ENCODE results near the gene TMEM183A.
A peak's percentile ranks its signal among the peaks of the same experiment; 100 is the strongest.

Gene TMEM183A

DNA sequence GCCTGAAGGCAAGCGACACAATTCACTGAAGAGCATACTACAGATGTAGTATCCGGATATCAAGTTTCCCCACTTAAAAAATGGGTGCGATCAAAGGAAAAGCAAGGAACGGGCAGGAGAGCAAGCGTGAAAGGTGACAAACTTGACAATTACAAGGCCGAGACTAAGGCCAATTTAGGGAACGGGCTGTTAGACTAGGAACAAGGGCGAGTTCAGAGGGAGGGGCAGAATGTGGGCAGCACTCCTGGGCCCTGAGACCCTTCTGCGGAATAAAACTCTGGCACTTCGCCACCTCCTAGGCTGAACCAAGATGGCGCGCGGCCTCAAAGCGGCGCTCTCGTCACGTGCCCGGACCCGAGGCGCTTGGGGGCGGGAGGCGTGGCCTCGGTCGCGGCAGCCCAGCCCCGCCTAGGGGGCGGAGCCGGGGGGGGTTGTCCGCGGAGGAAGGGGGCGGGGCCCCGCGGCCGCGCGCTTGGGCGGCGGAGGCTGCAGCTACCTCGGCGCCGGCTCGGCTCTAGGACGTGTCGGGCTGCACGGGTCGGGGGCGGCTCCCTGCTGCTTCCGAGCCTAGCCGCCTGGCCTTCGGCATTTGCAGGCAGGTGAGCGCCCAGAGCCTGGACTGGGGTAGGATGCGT lies 19.0 kb downstream of the TMEM183A start, which contains the start of gene PPFIA4:
Gene PPFIA4 (plus strand): TSS at position 461 of the 635 bp plus-strand sequence. CDS start 12,518 bp downstream, outside the sequence.
- Histone ChIP-seq H3K9me3 (ENCODE audit: control insufficient read depth, low read length) (no peaks in the 10 kb centered on the region), H3K9ac (ENCODE audit: low read length) (peak within 1 kb of the TSS; percentile 49), H3K4me1 (ENCODE audit: control insufficient read depth, insufficient read depth, low read length) (peaks cover 18% of the 10 kb centered on the region), H3K27me3 (ENCODE audit: control insufficient read depth, insufficient read depth, low read length) (peaks cover 21% of the 10 kb centered on the region), H3K36me3 (ENCODE audit: control insufficient read depth, insufficient read depth, low read length) (no peaks in the 10 kb centered on the region), H3K4me3 (ENCODE audit: low read length) (peak within 1 kb of the TSS; percentile 53)

- H3K4me1 ChIP-seq (ENCODE audit: control insufficient read depth, insufficient read depth, low read length), result peaks cover 18% of the 10 kb centered on the region
- H3K9me3 ChIP-seq (ENCODE audit: control insufficient read depth, low read length), result no peaks in the 10 kb centered on the region
- H3K27me3 ChIP-seq (ENCODE audit: control insufficient read depth, insufficient read depth, low read length), result peaks cover 21% of the 10 kb centered on the region
- H3K4me3 ChIP-seq (ENCODE audit: low read length), result peak overlapping the region; percentile 53
- H3K36me3 ChIP-seq (ENCODE audit: control insufficient read depth, insufficient read depth, low read length), result no peaks in the 10 kb centered on the region
- peak overlapping the region; percentile 49 for H3K9ac ChIP-seq (ENCODE audit: low read length)
These were observed 19.8 kb downstream of the TMEM183A start for GRCh38 chr1:203026666-203027663.

- Histone ChIP-seq H3K9ac (ENCODE audit: low read length) (no peak overlapping the region), H3K9me3 (ENCODE audit: control insufficient read depth, low read length) (no peaks in the 10 kb centered on the region), H3K4me1 (ENCODE audit: control insufficient read depth, insufficient read depth, low read length) (peaks cover 18% of the 10 kb centered on the region), H3K36me3 (ENCODE audit: control insufficient read depth, insufficient read depth, low read length) (no peaks in the 10 kb centered on the region), H3K27me3 (ENCODE audit: control insufficient read depth, insufficient read depth, low read length) (peaks cover 21% of the 10 kb centered on the region), H3K4me3 (ENCODE audit: low read length) (no peak overlapping the region)
These were observed 21.1 kb downstream of the TMEM183A start for GRCh38 chr1:203028067-203028783.

DNA sequence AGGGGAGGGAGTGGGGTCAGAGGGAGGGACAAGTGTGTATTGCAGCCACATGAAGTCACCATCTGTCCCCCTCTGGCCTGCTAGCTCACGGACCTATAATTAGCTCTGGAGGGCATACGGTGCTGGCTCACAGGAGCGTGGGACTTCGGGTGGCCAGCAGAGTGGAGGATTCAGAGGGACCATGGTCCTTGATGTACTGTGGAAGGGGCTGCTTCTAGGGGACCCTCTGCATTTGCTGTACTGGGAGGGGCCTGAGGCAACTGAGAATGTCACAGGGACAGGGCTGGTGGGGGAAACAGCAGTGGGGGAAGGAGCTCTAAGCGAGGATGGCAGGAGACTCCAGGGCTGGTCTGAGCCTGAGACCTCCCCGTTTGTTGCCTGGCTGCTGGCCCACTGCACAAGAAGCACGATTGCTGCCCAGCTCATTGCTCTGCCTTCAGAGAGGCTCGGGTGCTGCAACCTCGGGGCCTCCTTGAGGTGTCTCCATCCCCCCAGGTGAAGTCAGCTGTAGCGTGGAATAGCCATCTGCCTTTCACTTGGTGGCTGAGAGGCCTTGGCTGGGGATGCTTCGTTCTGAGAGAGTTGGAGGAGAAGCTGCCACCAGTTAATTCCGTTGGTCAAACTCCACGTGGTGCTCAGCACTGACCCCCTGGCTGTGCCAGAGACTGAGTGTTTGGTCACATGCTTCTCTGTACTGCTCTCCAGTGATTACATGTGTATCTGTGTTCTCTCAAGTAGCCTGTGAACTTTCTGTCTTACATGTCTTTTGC lies 21.8 kb downstream of the TMEM183A start:
- H3K9me3 ChIP-seq (ENCODE audit: control insufficient read depth, low read length), result no peaks in the 10 kb centered on the region
- no peak overlapping the region for H3K4me3 ChIP-seq (ENCODE audit: low read length)
- peaks cover 18% of the 10 kb centered on the region for H3K4me1 ChIP-seq (ENCODE audit: control insufficient read depth, insufficient read depth, low read length)
- H3K9ac ChIP-seq (ENCODE audit: low read length), result no peak overlapping the region
- no peaks in the 10 kb centered on the region for H3K36me3 ChIP-seq (ENCODE audit: control insufficient read depth, insufficient read depth, low read length)
- H3K27me3 ChIP-seq (ENCODE audit: control insufficient read depth, insufficient read depth, low read length), result peaks cover 21% of the 10 kb centered on the region

DNA sequence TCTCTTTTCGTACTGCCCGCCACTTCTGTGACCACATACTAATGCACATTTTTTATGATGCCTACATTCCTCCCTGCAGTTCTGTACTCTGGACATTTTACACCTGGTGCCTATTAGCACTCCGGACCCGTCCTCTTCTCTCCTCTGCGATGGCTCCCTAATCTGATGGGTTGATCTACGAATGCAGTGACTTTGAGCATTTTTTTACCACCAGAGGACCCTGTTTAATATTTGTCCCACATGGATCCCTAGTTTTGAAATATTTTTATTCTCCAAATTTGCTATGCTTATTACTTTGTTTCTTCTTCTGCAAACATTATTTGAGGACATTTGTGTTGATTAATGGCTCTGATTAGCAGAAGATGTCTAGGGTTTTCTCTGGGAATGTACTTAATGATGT lies 24.3 kb downstream of the TMEM183A start:
- Histone ChIP-seq H3K4me1 (ENCODE audit: control insufficient read depth, insufficient read depth, low read length) (peaks cover 11% of the 10 kb centered on the region), H3K27me3 (ENCODE audit: control insufficient read depth, insufficient read depth, low read length) (peaks cover 21% of the 10 kb centered on the region), H3K36me3 (ENCODE audit: control insufficient read depth, insufficient read depth, low read length) (no peaks in the 10 kb centered on the region), H3K9ac (ENCODE audit: low read length) (no peak overlapping the region), H3K9me3 (ENCODE audit: control insufficient read depth, low read length) (no peaks in the 10 kb centered on the region), H3K4me3 (ENCODE audit: low read length) (no peak overlapping the region)

- Histone ChIP-seq H3K9ac (ENCODE audit: low read length) (no peak overlapping the region), H3K36me3 (ENCODE audit: control insufficient read depth, insufficient read depth, low read length) (no peaks in the 10 kb centered on the region), H3K27me3 (ENCODE audit: control insufficient read depth, insufficient read depth, low read length) (peaks cover 3% of the 10 kb centered on the region), H3K9me3 (ENCODE audit: control insufficient read depth, low read length) (no peaks in the 10 kb centered on the region), H3K4me3 (ENCODE audit: low read length) (no peak overlapping the region), H3K4me1 (ENCODE audit: control insufficient read depth, insufficient read depth, low read length) (no peaks in the 10 kb centered on the region)
These were observed 26.1 kb downstream of the TMEM183A start for GRCh38 chr1:203033287-203033686.

DNA sequence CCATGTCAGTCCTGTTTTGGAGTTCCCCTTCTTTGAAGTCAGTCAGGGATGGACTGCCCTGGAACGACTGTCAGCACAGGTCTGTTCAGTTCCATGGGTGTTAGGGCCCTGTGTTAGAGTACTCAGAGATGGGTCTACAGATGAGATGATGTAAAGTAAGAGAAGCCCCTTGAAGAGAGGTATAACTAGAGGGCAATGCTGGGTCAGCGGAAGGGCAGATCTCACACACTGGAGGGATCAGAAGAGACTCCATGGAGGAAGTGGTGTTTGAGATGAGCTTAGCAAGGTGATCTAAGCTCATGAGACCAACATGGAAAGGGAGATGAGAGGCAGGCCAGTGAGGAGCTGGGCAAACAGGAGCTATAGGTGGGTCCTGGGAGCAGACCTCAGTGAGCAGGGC lies 26.7 kb downstream of the TMEM183A start:
- H3K27me3 ChIP-seq (ENCODE audit: control insufficient read depth, insufficient read depth, low read length), result peaks cover 6% of the 10 kb centered on the region
- H3K36me3 ChIP-seq (ENCODE audit: control insufficient read depth, insufficient read depth, low read length), result no peaks in the 10 kb centered on the region
- no peaks in the 10 kb centered on the region for H3K4me1 ChIP-seq (ENCODE audit: control insufficient read depth, insufficient read depth, low read length)
- no peaks in the 10 kb centered on the region for H3K9me3 ChIP-seq (ENCODE audit: control insufficient read depth, low read length)
- H3K4me3 ChIP-seq (ENCODE audit: low read length), result no peak overlapping the region
- H3K9ac ChIP-seq (ENCODE audit: low read length), result no peak overlapping the region

DNA sequence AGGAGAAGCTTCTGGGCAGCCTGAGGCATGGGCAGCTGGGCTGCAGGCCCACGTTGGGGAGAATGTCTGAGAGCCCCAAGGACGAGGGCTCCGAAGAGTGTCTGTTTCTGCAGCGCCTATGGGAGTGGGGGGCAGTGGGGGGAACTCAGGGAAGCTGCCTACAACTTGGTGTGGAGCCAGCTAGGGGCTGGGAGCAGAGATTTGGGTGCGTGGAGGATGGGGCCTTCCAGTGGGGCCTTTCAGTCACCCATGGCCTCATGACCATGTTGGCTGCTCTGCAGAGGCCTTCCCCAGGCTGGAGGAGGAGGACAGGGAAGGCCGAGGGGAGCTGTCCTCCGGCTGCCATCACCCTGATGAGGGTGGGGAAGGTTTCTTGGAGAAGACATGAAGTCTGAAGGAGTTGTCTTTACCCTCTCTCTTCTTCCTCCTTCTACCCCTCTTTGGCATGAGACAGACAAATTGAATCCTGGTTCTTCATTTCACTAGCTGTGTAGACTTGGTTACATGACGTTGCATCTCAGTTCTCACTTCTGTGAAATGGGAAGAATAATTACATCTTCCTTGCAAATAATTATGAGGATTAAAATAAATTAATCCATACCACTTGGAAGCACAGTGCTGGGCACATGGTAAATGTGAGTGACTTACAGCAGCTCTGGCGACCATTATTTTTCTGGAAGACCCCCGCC lies 27.4 kb downstream of the TMEM183A start:
- Histone ChIP-seq H3K9me3 (ENCODE audit: control insufficient read depth, low read length) (no peaks in the 10 kb centered on the region), H3K36me3 (ENCODE audit: control insufficient read depth, insufficient read depth, low read length) (no peaks in the 10 kb centered on the region), H3K9ac (ENCODE audit: low read length) (no peak overlapping the region), H3K4me3 (ENCODE audit: low read length) (no peak overlapping the region), H3K4me1 (ENCODE audit: control insufficient read depth, insufficient read depth, low read length) (no peaks in the 10 kb centered on the region), H3K27me3 (ENCODE audit: control insufficient read depth, insufficient read depth, low read length) (peaks cover 8% of the 10 kb centered on the region)

GRCh38 chr1:203035111-203036000 lies 28.2 kb downstream of the TMEM183A start:
- no peaks in the 10 kb centered on the region for H3K36me3 ChIP-seq (ENCODE audit: control insufficient read depth, insufficient read depth, low read length)
- no peaks in the 10 kb centered on the region for H3K9me3 ChIP-seq (ENCODE audit: control insufficient read depth, low read length)
- no peaks in the 10 kb centered on the region for H3K4me1 ChIP-seq (ENCODE audit: control insufficient read depth, insufficient read depth, low read length)
- no peak overlapping the region for H3K4me3 ChIP-seq (ENCODE audit: low read length)
- H3K9ac ChIP-seq (ENCODE audit: low read length), result no peak overlapping the region
- peaks cover 8% of the 10 kb centered on the region for H3K27me3 ChIP-seq (ENCODE audit: control insufficient read depth, insufficient read depth, low read length)

GRCh38 chr1:203036135-203036534 lies 29.0 kb downstream of the TMEM183A start:
- no peaks in the 10 kb centered on the region for H3K4me1 ChIP-seq (ENCODE audit: control insufficient read depth, insufficient read depth, low read length)
- no peaks in the 10 kb centered on the region for H3K9me3 ChIP-seq (ENCODE audit: control insufficient read depth, low read length)
- no peaks in the 10 kb centered on the region for H3K36me3 ChIP-seq (ENCODE audit: control insufficient read depth, insufficient read depth, low read length)
- H3K9ac ChIP-seq (ENCODE audit: low read length), result no peak overlapping the region
- H3K4me3 ChIP-seq (ENCODE audit: low read length), result no peak overlapping the region
- H3K27me3 ChIP-seq (ENCODE audit: control insufficient read depth, insufficient read depth, low read length), result peaks cover 8% of the 10 kb centered on the region

Measured in mucosa of stomach (tissue), 1 donor.